Measurements from ENCODE around the gene NPIPB9. TPM values are rescaled to one million over a fixed set of nuclear protein-coding genes. Genes with fewer than 3 reads are reported as not detected.
"Not testable (repeated sequence)": the region's sequence is repeated elsewhere in the genome, so short reads cannot be mapped to it uniquely, and the experiment has no call there.

NPIPB9 gene

DNA sequence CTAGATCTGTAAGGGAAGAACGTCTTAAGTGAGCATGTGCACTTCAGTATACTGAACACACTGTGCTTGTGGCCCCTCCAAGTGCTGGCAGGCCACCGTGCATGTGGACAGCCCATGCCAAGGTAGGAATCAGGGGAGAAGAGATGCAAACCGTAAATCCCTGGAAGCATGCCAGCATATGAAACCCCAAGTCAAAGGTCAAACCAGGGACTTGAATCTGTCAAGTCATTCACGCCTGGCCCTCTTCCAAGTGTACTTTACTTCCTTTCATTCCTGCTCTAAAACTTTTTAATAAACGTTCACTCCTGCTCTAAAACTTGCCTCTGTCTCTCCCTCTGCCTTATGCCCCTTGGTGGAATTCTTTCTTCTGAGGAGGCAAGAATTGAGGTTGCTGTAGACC is 68.4 kb downstream of the NPIPB9 start:
- H4K8ac ChIP-seq (ENCODE audit: low read length), result no peak overlapping the region
- no peaks in the 10 kb centered on the region for H3K27me3 ChIP-seq (ENCODE audit: control insufficient read depth in 1 of 2, insufficient read depth in 1 of 2, low read length in 2 of 2)
- no peak overlapping the region for H2AFZ ChIP-seq (ENCODE audit: low read depth, low read length)
- no peak overlapping the region for H3K23ac ChIP-seq (ENCODE audit: low read length in 2 of 2)
- peaks cover 1% of the 10 kb centered on the region for H3K4me1 ChIP-seq (ENCODE audit: control insufficient read depth, insufficient read depth, low read depth, low read length)
- DNase-seq, result no peak
- no peak overlapping the region for H3K18ac ChIP-seq (ENCODE audit: low read depth in 1 of 2, low read length in 2 of 2)
- 95% methylated on average over 5 of the region's 5 CpGs for WGBS
- H2AK5ac ChIP-seq (ENCODE audit: low read length, severe bottlenecking), result no peak overlapping the region
- no peak overlapping the region for H2BK120ac ChIP-seq (ENCODE audit: low read depth, low read length)
- peaks cover 14% of the 10 kb centered on the region for H3K79me1 ChIP-seq (replicated peaks; ENCODE audit: low read length, poor library complexity, severe bottlenecking)
- no peak overlapping the region for H3K9ac ChIP-seq (ENCODE audit: low read length)
- peak overlapping the region; percentile 57 for H4K91ac ChIP-seq (ENCODE audit: low read length)
- H2BK12ac ChIP-seq (ENCODE audit: low read length in 2 of 2), result no peak overlapping the region
- H3K4me2 ChIP-seq (ENCODE audit: low read length, poor library complexity, severe bottlenecking), result no peak overlapping the region
- no peak overlapping the region for H3K27ac ChIP-seq (ENCODE audit: low read length, poor library complexity, severe bottlenecking)
- no peaks in the 10 kb centered on the region for H3K9me3 ChIP-seq (ENCODE audit: control insufficient read depth, low read length)
- no peak overlapping the region for H3K4ac ChIP-seq (ENCODE audit: low read depth in 1 of 2, low read length in 2 of 2)
- no peak overlapping the region for H2BK5ac ChIP-seq (ENCODE audit: low read depth, low read length, poor library complexity, severe bottlenecking)
- H2BK15ac ChIP-seq (ENCODE audit: low read depth, poor library complexity, severe bottlenecking), result no peak overlapping the region
- no peak overlapping the region for H3K14ac ChIP-seq (ENCODE audit: low read length in 2 of 2)
- no peak overlapping the region for H3K4me3 ChIP-seq (ENCODE audit: insufficient read depth in 1 of 2, low read depth in 1 of 2, low read length in 2 of 2)
- H3K36me3 ChIP-seq (ENCODE audit: control insufficient read depth in 1 of 2, insufficient read depth in 2 of 2, low read depth in 1 of 2, low read length in 2 of 2), result peaks cover 11 to 17% of the 10 kb centered on the region in 2 experiments

GRCh38 chr16:28820546-28820945 is 69.0 kb downstream of the NPIPB9 start:
- not testable (repeated sequence) for H3K23ac ChIP-seq (ENCODE audit: low read length in 2 of 2); H3K27me3 ChIP-seq (ENCODE audit: control insufficient read depth in 1 of 2, insufficient read depth in 1 of 2, low read length in 2 of 2); H3K4me3 ChIP-seq (ENCODE audit: insufficient read depth in 1 of 2, low read depth in 1 of 2, low read length in 2 of 2); H3K14ac ChIP-seq (ENCODE audit: low read length in 2 of 2); DNase-seq; H3K18ac ChIP-seq (ENCODE audit: low read depth in 1 of 2, low read length in 2 of 2); H3K9ac ChIP-seq (ENCODE audit: low read length); H2BK15ac ChIP-seq (ENCODE audit: low read depth, poor library complexity, severe bottlenecking); H3K27ac ChIP-seq (ENCODE audit: low read length, poor library complexity, severe bottlenecking); H3K4me1 ChIP-seq (ENCODE audit: control insufficient read depth, insufficient read depth, low read depth, low read length); H2BK5ac ChIP-seq (ENCODE audit: low read depth, low read length, poor library complexity, severe bottlenecking); H3K4ac ChIP-seq (ENCODE audit: low read depth in 1 of 2, low read length in 2 of 2); H3K4me2 ChIP-seq (ENCODE audit: low read length, poor library complexity, severe bottlenecking); H2AK5ac ChIP-seq (ENCODE audit: low read length, severe bottlenecking); H4K8ac ChIP-seq (ENCODE audit: low read length); H2BK120ac ChIP-seq (ENCODE audit: low read depth, low read length); H3K9me3 ChIP-seq (ENCODE audit: control insufficient read depth, low read length); H2BK12ac ChIP-seq (ENCODE audit: low read length in 2 of 2); H2AFZ ChIP-seq (ENCODE audit: low read depth, low read length); H4K91ac ChIP-seq (ENCODE audit: low read length)
- H3K79me1 ChIP-seq (replicated peaks; ENCODE audit: low read length, poor library complexity, severe bottlenecking), result peaks cover 14% of the 10 kb centered on the region
- WGBS, result 97% methylated on average over 13 of the region's 13 CpGs
- H3K36me3 ChIP-seq (ENCODE audit: control insufficient read depth in 1 of 2, insufficient read depth in 2 of 2, low read depth in 1 of 2, low read length in 2 of 2), result peaks cover 13 to 21% of the 10 kb centered on the region in 2 experiments

DNA sequence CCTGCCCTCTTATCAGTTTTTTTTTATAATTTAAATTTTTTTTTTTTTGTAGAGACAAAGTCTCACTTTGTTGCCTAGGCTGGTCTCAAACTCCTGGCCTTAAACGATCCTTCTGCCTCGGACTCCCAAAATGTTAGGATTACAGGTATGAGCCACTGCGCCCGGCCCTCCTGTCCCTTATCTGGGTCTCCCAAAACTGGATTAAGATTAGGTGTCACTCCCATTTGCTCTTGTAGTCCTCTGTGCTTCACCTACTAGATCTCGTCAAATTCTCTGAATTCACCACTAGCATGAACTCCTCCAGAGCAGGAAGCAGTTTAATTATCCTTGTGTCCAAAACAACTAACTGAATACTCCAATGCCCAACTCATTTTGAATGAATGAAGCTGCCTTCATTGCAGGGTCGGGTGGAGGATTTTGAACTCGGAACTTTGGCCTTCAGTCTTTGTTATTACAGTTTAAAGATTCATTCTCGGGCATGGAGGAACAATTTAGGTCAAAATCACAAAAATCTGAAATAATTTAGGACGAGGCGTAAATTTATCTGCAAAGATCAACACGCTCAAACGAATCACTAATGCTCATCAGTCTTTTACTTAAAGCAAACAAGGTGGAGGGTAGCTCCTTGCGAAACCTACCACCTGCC is 70.4 kb downstream of the NPIPB9 start:
- H3K4me3 ChIP-seq (ENCODE audit: insufficient read depth in 1 of 2, low read depth in 1 of 2, low read length in 2 of 2), result peak overlapping the region; percentile 54 to 95
- 29% methylated on average over 13 of the region's 13 CpGs for WGBS

More for the DNA sequence above, 70.4 kb downstream of the NPIPB9 start:
- Histone ChIP-seq H3K4me2 (ENCODE audit: low read length, poor library complexity, severe bottlenecking) (peak overlapping the region; percentile 77), H3K23ac (ENCODE audit: low read length in 2 of 2) (no peak overlapping the region), H2BK5ac (ENCODE audit: low read depth, low read length, poor library complexity, severe bottlenecking) (no peak overlapping the region), H3K9me3 (ENCODE audit: control insufficient read depth, low read length) (no peaks in the 10 kb centered on the region), H3K36me3 (ENCODE audit: control insufficient read depth in 1 of 2, insufficient read depth in 2 of 2, low read depth in 1 of 2, low read length in 2 of 2) (peaks cover 22 to 32% of the 10 kb centered on the region in 2 experiments), H3K27me3 (ENCODE audit: control insufficient read depth in 1 of 2, insufficient read depth in 1 of 2, low read length in 2 of 2) (no peaks in the 10 kb centered on the region), H2BK12ac (ENCODE audit: low read length in 2 of 2) (no peak overlapping the region), H4K91ac (ENCODE audit: low read length) (no peak overlapping the region), H3K18ac (ENCODE audit: low read depth in 1 of 2, low read length in 2 of 2) (peak overlapping the region in 1 of 2 experiments; percentile 98), H2AFZ (ENCODE audit: low read depth, low read length) (no peak overlapping the region), H2BK120ac (ENCODE audit: low read depth, low read length) (no peak overlapping the region), H3K27ac (ENCODE audit: low read length, poor library complexity, severe bottlenecking) (peak overlapping the region; percentile 82), H2AK5ac (ENCODE audit: low read length, severe bottlenecking) (no peak overlapping the region), H3K9ac (ENCODE audit: low read length) (peak overlapping the region; percentile 96), H3K79me1 (replicated peaks; ENCODE audit: low read length, poor library complexity, severe bottlenecking) (peaks cover 14% of the 10 kb centered on the region), H3K4me1 (ENCODE audit: control insufficient read depth, insufficient read depth, low read depth, low read length) (peaks cover 6% of the 10 kb centered on the region), H2BK15ac (ENCODE audit: low read depth, poor library complexity, severe bottlenecking) (no peak overlapping the region), H3K14ac (ENCODE audit: low read length in 2 of 2) (no peak overlapping the region), H3K4ac (ENCODE audit: low read depth in 1 of 2, low read length in 2 of 2) (peak overlapping the region in 1 of 2 experiments; percentile 37), H4K8ac (ENCODE audit: low read length) (peak overlapping the region; percentile 73)
- DNase-seq, result no peak

Small RNA genes lying within 50 kb of the gene (small RNA-seq; reads per million reads assigned to genes)
- not detected for gene MIR6862-2 (ENCODE audit: low read depth)
